GM19467 (cell line): ENCODE results near the gene AKAP7.

ENCODE experiments used
- ATAC-seq: cut with Tn5 transposase; IDR thresholded peaks from one replicate; pipeline ENCODE4 v1.9.1; 2021; ENCODE audit warnings: mild to moderate bottlenecking, moderate library complexity; ENCODE audit not compliant: unreplicated experiment

Gene AKAP7

GRCh38 chr6:131197716-131198115, 62.4 kb downstream of the AKAP7 start:
- ATAC-seq: no peak

- ATAC-seq: peak; percentile 100
These were observed 64.5 kb downstream of the AKAP7 start for GRCh38 chr6:131199568-131200272.

- no peak for ATAC-seq
These were observed 70.4 kb downstream of the AKAP7 start for GRCh38 chr6:131205481-131206244.

- ATAC-seq: no peak
These were observed 71.4 kb downstream of the AKAP7 start for GRCh38 chr6:131206463-131207251.

- no peak for ATAC-seq
These were observed 73.5 kb downstream of the AKAP7 start for GRCh38 chr6:131208787-131209186.

GRCh38 chr6:131210469-131210868, 75.2 kb downstream of the AKAP7 start:
- ATAC-seq: no peak

GRCh38 chr6:131212024-131212423, 76.8 kb downstream of the AKAP7 start:
- ATAC-seq: no peak

GRCh38 chr6:131212913-131213312, 77.6 kb downstream of the AKAP7 start:
- ATAC-seq: no peak

GRCh38 chr6:131213501-131213990, 78.3 kb downstream of the AKAP7 start:
- no peak for ATAC-seq

- ATAC-seq: no peak
These were observed 80.0 kb downstream of the AKAP7 start for GRCh38 chr6:131215219-131215618.

GRCh38 chr6:131216246-131216645, 81.0 kb downstream of the AKAP7 start:
- no peak for ATAC-seq

GRCh38 chr6:131222773-131223172, 87.5 kb downstream of the AKAP7 start:
- ATAC-seq: no peak

- no peak for ATAC-seq
These were observed 88.1 kb downstream of the AKAP7 start for GRCh38 chr6:131223416-131223815.

GRCh38 chr6:131225127-131225526, 89.9 kb downstream of the AKAP7 start:
- no peak for ATAC-seq

GRCh38 chr6:131225959-131226358, 90.7 kb downstream of the AKAP7 start:
- ATAC-seq: no peak

- ATAC-seq: no peak
These were observed 91.3 kb downstream of the AKAP7 start for GRCh38 chr6:131226459-131227157.

- no peak for ATAC-seq
These were observed 91.9 kb downstream of the AKAP7 start for GRCh38 chr6:131227158-131227543.

GRCh38 chr6:131231103-131231502, 95.8 kb downstream of the AKAP7 start:
- ATAC-seq: no peak

- no peak for ATAC-seq
These were observed 96.6 kb downstream of the AKAP7 start for GRCh38 chr6:131231891-131232290.

GRCh38 chr6:131244942-131245341, 109.7 kb downstream of the AKAP7 start:
- ATAC-seq: no peak

GRCh38 chr6:131250122-131250521, 114.9 kb downstream of the AKAP7 start:
- ATAC-seq: peak; percentile 89
